Rectal smooth muscle tissue (tissue), 1 donor: Measurements from ENCODE around the gene ABHD14A.

Experiments
- H3K27ac ChIP-seq: one replicate; pipeline ENCODE4 v1.7.0; 2013; ENCODE audit warnings: low read depth, low read length, inconsistent platforms
- H3K27me3 ChIP-seq: one replicate; pipeline ENCODE4 v1.7.0; 2013; ENCODE audit warnings: low read length; ENCODE audit not compliant: control insufficient read depth, insufficient read depth
- H3K36me3 ChIP-seq: one replicate; pipeline ENCODE4 v1.7.0; 2013; ENCODE audit warnings: low read length; ENCODE audit not compliant: control insufficient read depth, insufficient read depth
- H3K4me1 ChIP-seq: one replicate; pipeline ENCODE4 v1.7.0; 2013; ENCODE audit warnings: low read length; ENCODE audit not compliant: control insufficient read depth, insufficient read depth
- H3K4me3 ChIP-seq: one replicate; pipeline ENCODE4 v1.7.0; 2013; ENCODE audit warnings: low read length
- H3K9ac ChIP-seq: one replicate; pipeline ENCODE4 v1.7.0; 2013; ENCODE audit warnings: low read length

ABHD14A gene

DNA sequence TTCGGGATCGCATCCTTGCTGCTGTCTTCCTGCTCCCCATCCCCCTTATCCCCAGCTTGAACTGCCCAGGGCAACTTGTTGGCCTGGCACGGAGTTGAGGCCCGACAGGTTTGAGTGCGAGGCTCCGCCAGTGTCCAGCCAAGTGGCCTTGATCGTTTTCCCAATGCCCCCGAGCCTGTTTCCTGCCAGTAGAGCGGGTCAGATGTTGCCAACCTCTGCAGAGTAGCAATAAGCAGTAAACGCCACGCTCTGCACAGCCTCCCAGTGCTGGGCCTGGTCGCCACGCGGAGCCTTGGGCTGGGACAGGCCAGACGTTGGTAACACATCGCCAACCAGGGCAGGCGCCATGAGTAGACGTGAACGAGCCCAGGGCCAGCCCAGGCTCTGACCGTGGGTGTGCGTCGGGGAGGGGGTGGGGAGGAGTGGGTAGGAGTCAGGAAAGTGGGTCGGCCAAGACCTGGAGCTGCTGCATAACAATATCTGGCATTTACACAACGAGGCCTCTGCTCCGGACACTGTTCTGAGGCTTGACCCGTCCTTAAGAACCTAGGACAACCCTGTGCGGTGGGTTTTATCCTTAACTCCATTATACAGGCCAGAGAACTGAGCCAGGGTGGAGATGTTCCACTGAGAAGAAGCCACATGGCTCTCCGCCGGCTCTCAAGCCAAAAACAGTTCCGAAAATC lies 444 bp upstream of the ABHD14A start:
- Histone ChIP-seq H3K27me3 (no peaks in the 10 kb centered on the region), H3K27ac (peak overlapping the region; percentile 88), H3K36me3 (no peaks in the 10 kb centered on the region), H3K9ac (peak overlapping the region; percentile 25), H3K4me3 (peak overlapping the region; percentile 89), H3K4me1 (peaks cover 11% of the 10 kb centered on the region)

GRCh38 chr3:51975852-51976549 lies 1.1 kb downstream of the ABHD14A start:
- no peak overlapping the region for H3K9ac ChIP-seq
- no peaks in the 10 kb centered on the region for H3K27me3 ChIP-seq
- peak overlapping the region; percentile 89 for H3K4me3 ChIP-seq
- peaks cover 11% of the 10 kb centered on the region for H3K4me1 ChIP-seq
- H3K36me3 ChIP-seq = no peaks in the 10 kb centered on the region
- H3K27ac ChIP-seq = peak overlapping the region; percentile 88

- peaks cover 15% of the 10 kb centered on the region for H3K4me1 ChIP-seq
- no peak overlapping the region for H3K9ac ChIP-seq
- H3K27ac ChIP-seq = no peak overlapping the region
- no peak overlapping the region for H3K4me3 ChIP-seq
- H3K27me3 ChIP-seq = no peaks in the 10 kb centered on the region
- H3K36me3 ChIP-seq = no peaks in the 10 kb centered on the region
Observed at GRCh38 chr3:51977446-51978142, 2.7 kb downstream of the ABHD14A start.

DNA sequence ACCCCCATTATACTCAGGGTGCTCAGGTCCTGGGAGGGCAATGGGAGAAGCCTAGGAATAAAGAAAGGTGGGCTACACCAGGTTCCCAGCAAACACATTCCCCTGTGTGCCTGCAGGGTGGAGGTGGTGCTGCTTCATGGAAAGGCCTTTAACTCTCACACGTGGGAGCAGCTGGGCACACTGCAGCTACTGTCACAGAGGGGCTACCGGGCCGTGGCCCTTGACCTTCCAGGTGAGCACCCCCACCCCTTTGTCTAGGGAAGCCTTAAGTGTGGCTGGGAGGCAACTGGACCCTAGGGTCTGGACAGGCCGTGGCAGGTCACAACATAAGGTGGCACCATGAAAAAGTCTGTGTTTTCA lies 3.3 kb downstream of the ABHD14A start:
- Histone ChIP-seq H3K27ac (no peak overlapping the region), H3K9ac (no peak overlapping the region), H3K27me3 (no peaks in the 10 kb centered on the region), H3K36me3 (no peaks in the 10 kb centered on the region), H3K4me1 (peaks cover 16% of the 10 kb centered on the region), H3K4me3 (no peak overlapping the region)

DNA sequence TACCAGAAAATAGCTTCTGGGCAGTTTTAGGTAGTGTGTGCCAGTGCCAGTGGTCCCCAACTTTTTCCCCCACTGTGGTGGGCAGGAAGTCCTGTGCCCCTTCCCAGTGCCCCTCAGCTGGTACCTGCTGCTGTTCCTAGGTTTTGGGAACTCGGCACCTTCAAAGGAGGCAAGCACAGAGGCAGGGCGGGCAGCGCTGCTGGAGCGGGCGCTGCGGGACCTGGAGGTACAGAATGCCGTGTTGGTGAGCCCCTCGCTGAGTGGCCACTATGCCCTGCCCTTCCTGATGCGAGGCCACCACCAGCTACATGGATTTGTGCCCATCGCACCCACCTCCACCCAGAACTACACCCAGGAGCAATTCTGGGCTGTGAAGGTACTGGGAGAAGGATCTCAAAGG lies 5.4 kb downstream of the ABHD14A start:
- Histone ChIP-seq H3K36me3 (no peaks in the 10 kb centered on the region), H3K4me1 (peaks cover 13% of the 10 kb centered on the region), H3K9ac (no peak overlapping the region), H3K27me3 (no peaks in the 10 kb centered on the region), H3K4me3 (no peak overlapping the region), H3K27ac (no peak overlapping the region)

DNA sequence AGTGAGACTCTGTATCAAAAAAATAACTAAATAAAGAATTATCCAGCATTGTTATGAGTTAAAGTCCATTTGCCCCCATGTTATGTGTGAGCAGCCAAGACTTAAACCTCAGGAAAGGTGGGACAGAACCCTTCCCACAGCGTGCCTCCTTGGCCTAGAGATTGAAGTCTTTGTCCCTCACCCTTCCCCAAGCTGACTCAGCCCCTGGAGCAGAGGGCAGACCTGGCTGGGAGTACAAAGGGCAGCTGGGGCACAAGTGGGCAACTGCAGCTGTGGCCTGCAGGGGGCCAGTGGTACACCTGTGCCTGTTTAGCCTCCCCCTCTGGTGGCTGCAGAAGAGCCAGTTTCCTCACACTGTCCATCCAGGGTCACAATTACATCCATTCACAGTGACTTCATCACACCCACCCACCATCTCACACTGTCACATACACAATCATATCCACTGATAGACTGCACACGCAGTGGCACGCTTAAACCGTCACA lies 7.5 kb downstream of the ABHD14A start:
- Histone ChIP-seq H3K4me1 (peaks cover 10% of the 10 kb centered on the region), H3K9ac (peak overlapping the region; percentile 77), H3K4me3 (peak overlapping the region; percentile 60), H3K36me3 (no peaks in the 10 kb centered on the region), H3K27ac (peak overlapping the region; percentile 94), H3K27me3 (no peaks in the 10 kb centered on the region)

DNA sequence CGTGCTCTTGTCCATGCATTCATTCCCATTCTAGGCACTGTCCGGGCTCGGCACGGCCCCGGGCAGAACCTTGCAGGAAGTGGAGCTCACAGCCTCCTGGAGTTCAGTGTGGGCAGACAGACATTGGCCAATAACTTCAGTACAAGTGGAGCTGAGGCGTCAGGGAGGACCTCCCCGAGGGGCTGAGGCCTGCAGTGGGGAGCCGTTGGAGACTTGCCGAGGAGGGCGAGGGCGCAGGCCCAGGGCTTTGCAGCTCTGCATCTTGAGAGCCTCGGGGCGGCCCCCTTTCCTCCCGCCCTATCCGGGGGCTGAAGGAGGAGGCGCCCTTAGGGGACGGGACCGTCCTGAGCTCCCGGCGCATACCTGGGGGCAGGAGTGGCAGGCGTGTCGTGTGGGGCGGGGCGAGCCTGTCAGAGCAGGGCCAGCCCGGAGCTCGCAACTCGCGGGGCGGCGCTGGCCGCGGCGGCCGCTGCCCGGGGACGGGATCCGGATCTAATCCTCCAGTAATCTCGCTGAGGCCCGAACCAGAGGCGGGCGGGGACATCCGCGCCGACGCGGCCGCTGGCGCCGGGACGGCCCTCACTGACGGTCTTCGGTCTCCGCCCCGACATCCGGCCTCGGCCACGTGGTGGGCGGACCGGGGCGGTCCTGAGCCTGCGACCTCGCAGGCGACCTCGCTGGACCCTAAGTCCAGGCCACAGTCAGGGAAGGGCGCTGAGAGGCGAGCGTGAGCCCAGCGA lies 8.1 kb downstream of the ABHD14A start, which contains the start of gene ACY1:
Gene ACY1, plus strand, starts transcription at position 698 of the 740 bp plus-strand sequence. CDS start 530 bp downstream, outside the sequence.
- Histone ChIP-seq H3K27me3 (no peaks in the 10 kb centered on the region), H3K9ac (peak within 1 kb of the TSS; percentile 77), H3K4me3 (peak within 1 kb of the TSS; percentile 60), H3K36me3 (no peaks in the 10 kb centered on the region), H3K4me1 (peaks cover 10% of the 10 kb centered on the region), H3K27ac (peak within 1 kb of the TSS; percentile 94)

GRCh38 chr3:51983578-51984268 lies 8.9 kb downstream of the ABHD14A start:
- peak overlapping the region; percentile 77 for H3K9ac ChIP-seq
- peak overlapping the region; percentile 94 for H3K27ac ChIP-seq
- peak overlapping the region; percentile 60 for H3K4me3 ChIP-seq
- H3K4me1 ChIP-seq = peaks cover 10% of the 10 kb centered on the region
- no peaks in the 10 kb centered on the region for H3K36me3 ChIP-seq
- no peaks in the 10 kb centered on the region for H3K27me3 ChIP-seq

GRCh38 chr3:51984269-51984647 lies 9.4 kb downstream of the ABHD14A start:
- Histone ChIP-seq H3K9ac (no peak overlapping the region), H3K4me1 (peaks cover 10% of the 10 kb centered on the region), H3K27ac (no peak overlapping the region), H3K27me3 (no peaks in the 10 kb centered on the region), H3K36me3 (no peaks in the 10 kb centered on the region), H3K4me3 (peak overlapping the region; percentile 60)

- H3K4me3 ChIP-seq = no peak overlapping the region
- no peak overlapping the region for H3K27ac ChIP-seq
- no peak overlapping the region for H3K9ac ChIP-seq
- H3K4me1 ChIP-seq = peaks cover 10% of the 10 kb centered on the region
- no peaks in the 10 kb centered on the region for H3K27me3 ChIP-seq
- no peaks in the 10 kb centered on the region for H3K36me3 ChIP-seq
Observed at GRCh38 chr3:51985063-51985462, 10.2 kb downstream of the ABHD14A start.

DNA sequence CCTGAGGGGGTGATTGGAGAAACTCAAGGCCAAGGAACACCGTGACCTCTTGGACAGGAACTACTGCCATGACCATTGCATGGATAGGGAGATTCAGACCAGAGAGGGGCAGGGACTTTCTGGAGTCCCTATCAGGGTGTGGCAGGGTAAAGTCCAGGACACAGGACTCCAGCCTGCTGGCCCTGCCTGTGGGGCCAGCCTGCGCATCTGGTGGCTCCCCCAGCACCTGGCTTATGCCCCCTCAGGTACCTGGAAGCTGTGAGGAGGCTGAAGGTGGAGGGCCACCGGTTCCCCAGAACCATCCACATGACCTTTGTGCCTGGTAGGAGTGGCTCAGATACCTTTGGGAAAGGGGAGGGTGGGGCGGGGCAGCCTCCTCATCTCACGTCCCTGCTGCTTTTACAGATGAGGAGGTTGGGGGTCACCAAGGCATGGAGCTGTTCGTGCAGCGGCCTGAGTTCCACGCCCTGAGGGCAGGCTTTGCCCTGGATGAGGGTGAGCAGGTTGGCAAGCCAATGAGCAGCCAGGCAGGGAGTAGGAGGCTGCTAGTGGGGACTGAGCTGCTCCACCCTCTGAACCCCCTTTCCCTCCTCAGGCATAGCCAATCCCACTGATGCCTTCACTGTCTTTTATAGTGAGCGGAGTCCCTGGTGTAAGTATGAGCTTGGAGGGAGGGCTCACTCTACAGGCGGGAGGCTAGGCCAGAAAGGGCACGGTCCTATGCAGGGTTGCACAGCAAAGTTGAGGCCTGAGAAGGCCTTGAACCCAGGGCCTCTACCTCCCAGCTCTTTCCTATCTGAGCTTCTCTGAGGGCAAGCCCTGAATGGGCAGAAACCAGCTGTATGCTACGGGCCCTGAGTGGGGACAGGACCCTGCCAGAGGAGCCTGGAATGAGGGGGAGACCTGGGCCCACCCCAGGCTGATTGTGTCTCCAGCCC lies 11.4 kb downstream of the ABHD14A start:
- H3K36me3 ChIP-seq = peaks cover under 1% of the 10 kb centered on the region
- no peak overlapping the region for H3K4me3 ChIP-seq
- H3K27me3 ChIP-seq = no peaks in the 10 kb centered on the region
- peaks cover 10% of the 10 kb centered on the region for H3K4me1 ChIP-seq
- no peak overlapping the region for H3K27ac ChIP-seq
- H3K9ac ChIP-seq = no peak overlapping the region
